WTC11 (cell line): ENCODE measurements around the gene AGBL1. TPM values are rescaled to one million over a fixed set of nuclear protein-coding genes. Genes with fewer than 3 reads are reported as not detected.

ENCODE experiments used
- ATAC-seq: fragments of 200-7000 bp; cut with Tn5 transposase; 2 replicates; pipeline ENCODE4 v1.10.0; 2021; ENCODE audit warnings: mild to moderate bottlenecking, moderate library complexity
- CTCF ChIA-PET: fragments of 300-600 bp; sonication (Branson Sonifier 250); formaldehyde crosslinking; loops from one replicate; lab custom pipeline; 2021; ENCODE audit warnings: antibody characterized with exemption; lab: Charles Lee
- POLR2A ChIA-PET: fragments of 350-600 bp; sonication (Branson Sonifier 250); formaldehyde crosslinking; loops from one replicate; lab custom pipeline; 2021; ENCODE audit warnings: antibody characterized with exemption; lab: Charles Lee
- DNase-seq: peaks from one replicate; pipeline ENCODE4 v3.0.0; 2021; ENCODE audit warnings: low spot score
- H3K27ac Mint-ChIP-seq: 2 replicates; pipeline ENCODE4 v1.8.0; 2021; ENCODE audit warnings: mixed read lengths
- H3K27me3 Mint-ChIP-seq: 2 replicates; pipeline ENCODE4 v1.8.0; 2021; ENCODE audit warnings: low read depth, mild to moderate bottlenecking, moderate library complexity, mixed read lengths
- H3K36me3 Mint-ChIP-seq: 2 replicates; pipeline ENCODE4 v1.8.0; 2021; ENCODE audit warnings: mixed read lengths
- H3K4me1 Mint-ChIP-seq: 2 replicates; pipeline ENCODE4 v1.8.0; 2022; ENCODE audit warnings: mixed read lengths
- H3K4me3 Mint-ChIP-seq: 2 replicates; pipeline ENCODE4 v1.8.0; 2021; ENCODE audit warnings: mild to moderate bottlenecking, moderate library complexity, mixed read lengths
- H3K9me3 Mint-ChIP-seq: 2 replicates; pipeline ENCODE4 v1.8.0; 2021; ENCODE audit warnings: mixed read lengths
- FOXK1 ChIP-seq: sonication (generic); formaldehyde crosslinking; IDR thresholded peaks from 2 replicates; pipeline ENCODE4 v1.8.0; 2022; ENCODE audit warnings: mild to moderate bottlenecking, moderate library complexity, missing genetic modification reagents
- GRHL2 ChIP-seq: fragments of 250-450 bp; sonication (Bioruptor Pico); IDR thresholded peaks from 2 replicates; pipeline ENCODE4 v1.8.0; 2022; ENCODE audit warnings: mild to moderate bottlenecking, moderate library complexity; ENCODE audit not compliant: insufficient replicate concordance, severe bottlenecking
- IRF2 ChIP-seq: sonication (generic); formaldehyde crosslinking; IDR thresholded peaks from 2 replicates; pipeline ENCODE4 v1.8.0; 2022; ENCODE audit warnings: low read depth, missing genetic modification reagents, borderline replicate concordance
- SOX15 ChIP-seq: fragments of 250-450 bp; sonication (Bioruptor Pico); IDR thresholded peaks from 2 replicates; pipeline ENCODE4 v1.9.0; 2021; ENCODE audit warnings: mild to moderate bottlenecking
- ZNF219 ChIP-seq: sonication (generic); formaldehyde crosslinking; IDR thresholded peaks from 2 replicates; pipeline ENCODE4 v1.8.0; 2023; ENCODE audit warnings: missing genetic modification reagents, mild to moderate bottlenecking, borderline replicate concordance
- ZNF263 ChIP-seq: sonication (generic); formaldehyde crosslinking; IDR thresholded peaks from 2 replicates; pipeline ENCODE4 v1.8.1; 2022; ENCODE audit warnings: low read depth, mild to moderate bottlenecking, moderate library complexity, missing genetic modification reagents
- ZNF671 ChIP-seq: fragments of 250-450 bp; sonication (Bioruptor Pico); IDR thresholded peaks from 2 replicates; pipeline ENCODE4 v1.8.0; 2021; ENCODE audit warnings: mild to moderate bottlenecking
- total RNA-seq: library from RNA; stranded (reverse); gene quantifications from 3 replicates; pipeline ENCODE4 v1.2.3, GENCODE V29; 2021
- TF ChIP-seq, protein P1 (sequence below): sonication (generic); formaldehyde crosslinking; conservative IDR thresholded peaks from 2 replicates; pipeline ENCODE4 v1.8.1; 2022; ENCODE audit warnings: mild to moderate bottlenecking, missing genetic modification reagents
- TF ChIP-seq, protein P2 (sequence below): sonication (generic); formaldehyde crosslinking; IDR thresholded peaks from 2 replicates; pipeline ENCODE4 v1.8.0; 2022; ENCODE audit warnings: mild to moderate bottlenecking, missing genetic modification reagents
- TF ChIP-seq, protein P3 (sequence below): sonication (generic); formaldehyde crosslinking; IDR thresholded peaks from 2 replicates; pipeline ENCODE4 v1.8.0; 2023; ENCODE audit warnings: missing genetic modification reagents
- TF ChIP-seq, protein P4 (sequence below): fragments of 250-450 bp; sonication (Bioruptor Pico); IDR thresholded peaks from 2 replicates; pipeline ENCODE4 v1.9.0; 2021; ENCODE audit warnings: mild to moderate bottlenecking, borderline replicate concordance
- TF ChIP-seq, protein P5 (sequence below): sonication (generic); formaldehyde crosslinking; IDR thresholded peaks from 2 replicates; pipeline ENCODE4 v1.8.1; 2022; ENCODE audit warnings: low read depth, mild to moderate bottlenecking, moderate library complexity, missing genetic modification reagents, borderline replicate concordance
- TF ChIP-seq, protein P6 (sequence below): sonication (generic); formaldehyde crosslinking; IDR thresholded peaks from 2 replicates; pipeline ENCODE4 v1.8.0; 2022; ENCODE audit warnings: mild to moderate bottlenecking, missing genetic modification reagents
- TF ChIP-seq, protein P7 (sequence below): sonication (generic); formaldehyde crosslinking; IDR thresholded peaks from 2 replicates; pipeline ENCODE4 v1.8.0; 2022; ENCODE audit warnings: missing genetic modification reagents
- TF ChIP-seq, protein P8 (sequence below): sonication (generic); formaldehyde crosslinking; IDR thresholded peaks from 2 replicates; pipeline ENCODE4 v1.8.1; 2022; ENCODE audit warnings: mild to moderate bottlenecking, moderate library complexity, missing genetic modification reagents
- TF ChIP-seq, protein P9 (sequence below): sonication (generic); formaldehyde crosslinking; IDR thresholded peaks from 2 replicates; pipeline ENCODE4 v1.8.1; 2023; ENCODE audit warnings: mild to moderate bottlenecking, moderate library complexity, missing genetic modification reagents

The AGBL1 gene
- total RNA-seq, 1 experiment from 2014 or later, result not detected

DNA sequence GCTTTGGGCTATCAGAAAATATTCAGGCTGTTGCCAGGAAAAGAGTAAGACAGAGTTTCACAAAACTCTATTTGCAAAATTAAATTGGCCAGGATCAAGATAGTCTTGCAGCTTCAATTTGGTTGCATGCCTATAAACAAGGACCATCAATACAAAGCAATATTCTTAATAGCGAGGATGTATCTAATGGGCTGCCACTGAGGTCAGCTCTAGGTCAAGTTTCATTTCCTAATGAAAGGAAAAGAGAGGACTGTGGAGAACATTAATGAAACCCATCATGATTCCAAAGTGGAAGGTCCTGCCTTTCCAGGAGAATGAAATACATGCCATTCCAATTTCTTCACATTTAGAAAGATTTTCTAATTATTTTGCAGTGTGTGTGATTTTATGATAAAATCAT lies 273.5 kb downstream of the AGBL1 start:
- H3K27ac Mint-ChIP-seq, result no peak overlapping the region
- H3K9me3 Mint-ChIP-seq, result no peaks in the 10 kb centered on the region
- peaks cover under 1% of the 10 kb centered on the region; the same call in 1 of the 2 replicates for H3K4me1 Mint-ChIP-seq

DNA sequence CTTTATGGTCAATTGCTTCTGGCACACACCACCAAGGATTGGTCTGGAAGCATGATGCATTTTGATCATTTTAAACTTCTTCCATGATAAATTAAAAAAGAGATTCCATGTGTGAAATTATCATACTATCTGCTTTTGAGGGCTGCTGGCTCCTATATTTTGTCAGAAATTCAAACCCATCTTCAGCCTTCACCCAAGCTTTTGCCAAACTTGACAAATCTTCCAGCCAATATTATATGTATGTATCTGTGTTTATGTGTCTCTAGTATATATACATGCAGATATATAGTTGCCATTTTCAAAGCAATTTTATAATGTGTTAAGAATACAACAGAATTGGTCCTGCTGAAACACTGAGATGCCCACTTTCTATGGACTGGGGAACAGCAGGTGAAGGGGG lies 275.7 kb downstream of the AGBL1 start:
- H3K9me3 Mint-ChIP-seq, result peaks cover 7% of the 10 kb centered on the region; the same call in 1 of the 2 replicates
- TF ChIP-seq FOXK1 (CRISPR knock-in tag), result no peak
- TF ChIP-seq, protein P1, sequence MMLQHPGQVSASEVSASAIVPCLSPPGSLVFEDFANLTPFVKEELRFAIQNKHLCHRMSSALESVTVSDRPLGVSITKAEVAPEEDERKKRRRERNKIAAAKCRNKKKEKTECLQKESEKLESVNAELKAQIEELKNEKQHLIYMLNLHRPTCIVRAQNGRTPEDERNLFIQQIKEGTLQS (CRISPR knock-in tag), result no peak
- TF ChIP-seq, protein P2, sequence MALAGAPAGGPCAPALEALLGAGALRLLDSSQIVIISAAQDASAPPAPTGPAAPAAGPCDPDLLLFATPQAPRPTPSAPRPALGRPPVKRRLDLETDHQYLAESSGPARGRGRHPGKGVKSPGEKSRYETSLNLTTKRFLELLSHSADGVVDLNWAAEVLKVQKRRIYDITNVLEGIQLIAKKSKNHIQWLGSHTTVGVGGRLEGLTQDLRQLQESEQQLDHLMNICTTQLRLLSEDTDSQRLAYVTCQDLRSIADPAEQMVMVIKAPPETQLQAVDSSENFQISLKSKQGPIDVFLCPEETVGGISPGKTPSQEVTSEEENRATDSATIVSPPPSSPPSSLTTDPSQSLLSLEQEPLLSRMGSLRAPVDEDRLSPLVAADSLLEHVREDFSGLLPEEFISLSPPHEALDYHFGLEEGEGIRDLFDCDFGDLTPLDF, result no peak
- CTCF ChIA-PET, result no interaction called here
- POLR2A ChIA-PET, result no interaction called here
- no peaks in the 10 kb centered on the region for H3K36me3 Mint-ChIP-seq
- no peaks in the 10 kb centered on the region for H3K27me3 Mint-ChIP-seq
- H3K27ac Mint-ChIP-seq, result no peak overlapping the region
- DNase-seq, result no peak
- no peak for ATAC-seq
- H3K4me3 Mint-ChIP-seq, result no peak overlapping the region
- H3K4me1 Mint-ChIP-seq, result no peaks in the 10 kb centered on the region

More for the DNA sequence above, 273.5 kb downstream of the AGBL1 start:
- no peak for ATAC-seq
- Mint-ChIP-seq H3K4me3 (no peak overlapping the region), H3K36me3 (no peaks in the 10 kb centered on the region), H3K27me3 (no peaks in the 10 kb centered on the region)
- ChIA-PET POLR2A (no interaction called here), CTCF (no interaction called here)
- TF ChIP-seq, protein P3, sequence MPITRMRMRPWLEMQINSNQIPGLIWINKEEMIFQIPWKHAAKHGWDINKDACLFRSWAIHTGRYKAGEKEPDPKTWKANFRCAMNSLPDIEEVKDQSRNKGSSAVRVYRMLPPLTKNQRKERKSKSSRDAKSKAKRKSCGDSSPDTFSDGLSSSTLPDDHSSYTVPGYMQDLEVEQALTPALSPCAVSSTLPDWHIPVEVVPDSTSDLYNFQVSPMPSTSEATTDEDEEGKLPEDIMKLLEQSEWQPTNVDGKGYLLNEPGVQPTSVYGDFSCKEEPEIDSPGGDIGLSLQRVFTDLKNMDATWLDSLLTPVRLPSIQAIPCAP (CRISPR knock-in tag), result no peak
- no peak for TF ChIP-seq IRF2 (CRISPR knock-in tag)
- no peak for TF ChIP-seq ZNF219 (CRISPR knock-in tag)
- TF ChIP-seq, protein P4, sequence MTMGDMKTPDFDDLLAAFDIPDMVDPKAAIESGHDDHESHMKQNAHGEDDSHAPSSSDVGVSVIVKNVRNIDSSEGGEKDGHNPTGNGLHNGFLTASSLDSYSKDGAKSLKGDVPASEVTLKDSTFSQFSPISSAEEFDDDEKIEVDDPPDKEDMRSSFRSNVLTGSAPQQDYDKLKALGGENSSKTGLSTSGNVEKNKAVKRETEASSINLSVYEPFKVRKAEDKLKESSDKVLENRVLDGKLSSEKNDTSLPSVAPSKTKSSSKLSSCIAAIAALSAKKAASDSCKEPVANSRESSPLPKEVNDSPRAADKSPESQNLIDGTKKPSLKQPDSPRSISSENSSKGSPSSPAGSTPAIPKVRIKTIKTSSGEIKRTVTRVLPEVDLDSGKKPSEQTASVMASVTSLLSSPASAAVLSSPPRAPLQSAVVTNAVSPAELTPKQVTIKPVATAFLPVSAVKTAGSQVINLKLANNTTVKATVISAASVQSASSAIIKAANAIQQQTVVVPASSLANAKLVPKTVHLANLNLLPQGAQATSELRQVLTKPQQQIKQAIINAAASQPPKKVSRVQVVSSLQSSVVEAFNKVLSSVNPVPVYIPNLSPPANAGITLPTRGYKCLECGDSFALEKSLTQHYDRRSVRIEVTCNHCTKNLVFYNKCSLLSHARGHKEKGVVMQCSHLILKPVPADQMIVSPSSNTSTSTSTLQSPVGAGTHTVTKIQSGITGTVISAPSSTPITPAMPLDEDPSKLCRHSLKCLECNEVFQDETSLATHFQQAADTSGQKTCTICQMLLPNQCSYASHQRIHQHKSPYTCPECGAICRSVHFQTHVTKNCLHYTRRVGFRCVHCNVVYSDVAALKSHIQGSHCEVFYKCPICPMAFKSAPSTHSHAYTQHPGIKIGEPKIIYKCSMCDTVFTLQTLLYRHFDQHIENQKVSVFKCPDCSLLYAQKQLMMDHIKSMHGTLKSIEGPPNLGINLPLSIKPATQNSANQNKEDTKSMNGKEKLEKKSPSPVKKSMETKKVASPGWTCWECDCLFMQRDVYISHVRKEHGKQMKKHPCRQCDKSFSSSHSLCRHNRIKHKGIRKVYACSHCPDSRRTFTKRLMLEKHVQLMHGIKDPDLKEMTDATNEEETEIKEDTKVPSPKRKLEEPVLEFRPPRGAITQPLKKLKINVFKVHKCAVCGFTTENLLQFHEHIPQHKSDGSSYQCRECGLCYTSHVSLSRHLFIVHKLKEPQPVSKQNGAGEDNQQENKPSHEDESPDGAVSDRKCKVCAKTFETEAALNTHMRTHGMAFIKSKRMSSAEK (CRISPR knock-in tag), result no peak
- TF ChIP-seq, protein P5, sequence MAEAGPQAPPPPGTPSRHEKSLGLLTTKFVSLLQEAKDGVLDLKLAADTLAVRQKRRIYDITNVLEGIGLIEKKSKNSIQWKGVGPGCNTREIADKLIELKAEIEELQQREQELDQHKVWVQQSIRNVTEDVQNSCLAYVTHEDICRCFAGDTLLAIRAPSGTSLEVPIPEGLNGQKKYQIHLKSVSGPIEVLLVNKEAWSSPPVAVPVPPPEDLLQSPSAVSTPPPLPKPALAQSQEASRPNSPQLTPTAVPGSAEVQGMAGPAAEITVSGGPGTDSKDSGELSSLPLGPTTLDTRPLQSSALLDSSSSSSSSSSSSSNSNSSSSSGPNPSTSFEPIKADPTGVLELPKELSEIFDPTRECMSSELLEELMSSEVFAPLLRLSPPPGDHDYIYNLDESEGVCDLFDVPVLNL (CRISPR knock-in tag), result no peak
- no peak for TF ChIP-seq ZNF671 (CRISPR knock-in tag)
- TF ChIP-seq ZNF263 (CRISPR knock-in tag), result no peak
- TF ChIP-seq, protein P6, sequence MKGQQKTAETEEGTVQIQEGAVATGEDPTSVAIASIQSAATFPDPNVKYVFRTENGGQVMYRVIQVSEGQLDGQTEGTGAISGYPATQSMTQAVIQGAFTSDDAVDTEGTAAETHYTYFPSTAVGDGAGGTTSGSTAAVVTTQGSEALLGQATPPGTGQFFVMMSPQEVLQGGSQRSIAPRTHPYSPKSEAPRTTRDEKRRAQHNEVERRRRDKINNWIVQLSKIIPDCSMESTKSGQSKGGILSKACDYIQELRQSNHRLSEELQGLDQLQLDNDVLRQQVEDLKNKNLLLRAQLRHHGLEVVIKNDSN, result no peak
- no peak for TF ChIP-seq SOX15
- no peak for DNase-seq

DNA sequence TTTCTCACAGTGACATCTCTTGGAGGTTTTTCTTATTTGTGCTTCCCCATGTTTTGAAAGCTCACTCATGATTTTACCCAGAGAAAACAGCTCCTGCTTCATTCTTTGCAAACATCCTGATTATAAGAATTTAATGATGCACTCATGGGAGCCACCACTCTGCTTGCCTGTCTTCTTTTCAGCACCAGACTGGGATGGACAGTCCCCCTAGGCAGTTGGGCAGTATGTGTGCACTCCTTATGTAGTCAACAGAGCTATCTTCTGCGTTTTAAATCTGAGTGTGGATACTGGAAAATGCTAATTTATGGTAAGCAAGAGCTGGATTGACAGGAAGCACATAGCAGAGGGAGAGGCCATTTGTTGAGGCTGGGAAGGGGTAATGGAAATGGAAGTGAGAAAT lies 276.1 kb downstream of the AGBL1 start:
- no peaks in the 10 kb centered on the region for H3K4me1 Mint-ChIP-seq
- H3K27me3 Mint-ChIP-seq, result no peaks in the 10 kb centered on the region
- H3K36me3 Mint-ChIP-seq, result no peaks in the 10 kb centered on the region
- no peak overlapping the region for H3K4me3 Mint-ChIP-seq
- ATAC-seq, result peak; percentile 34; the same call in 1 of the 2 replicates
- H3K27ac Mint-ChIP-seq, result no peak overlapping the region
- ChIA-PET CTCF (no interaction called here), POLR2A (no interaction called here)
- H3K9me3 Mint-ChIP-seq, result peaks cover 10% of the 10 kb centered on the region; the same call in 1 of the 2 replicates
- DNase-seq, result no peak
- no peak for TF ChIP-seq GRHL2 (CRISPR knock-in tag)
- TF ChIP-seq, protein P7, sequence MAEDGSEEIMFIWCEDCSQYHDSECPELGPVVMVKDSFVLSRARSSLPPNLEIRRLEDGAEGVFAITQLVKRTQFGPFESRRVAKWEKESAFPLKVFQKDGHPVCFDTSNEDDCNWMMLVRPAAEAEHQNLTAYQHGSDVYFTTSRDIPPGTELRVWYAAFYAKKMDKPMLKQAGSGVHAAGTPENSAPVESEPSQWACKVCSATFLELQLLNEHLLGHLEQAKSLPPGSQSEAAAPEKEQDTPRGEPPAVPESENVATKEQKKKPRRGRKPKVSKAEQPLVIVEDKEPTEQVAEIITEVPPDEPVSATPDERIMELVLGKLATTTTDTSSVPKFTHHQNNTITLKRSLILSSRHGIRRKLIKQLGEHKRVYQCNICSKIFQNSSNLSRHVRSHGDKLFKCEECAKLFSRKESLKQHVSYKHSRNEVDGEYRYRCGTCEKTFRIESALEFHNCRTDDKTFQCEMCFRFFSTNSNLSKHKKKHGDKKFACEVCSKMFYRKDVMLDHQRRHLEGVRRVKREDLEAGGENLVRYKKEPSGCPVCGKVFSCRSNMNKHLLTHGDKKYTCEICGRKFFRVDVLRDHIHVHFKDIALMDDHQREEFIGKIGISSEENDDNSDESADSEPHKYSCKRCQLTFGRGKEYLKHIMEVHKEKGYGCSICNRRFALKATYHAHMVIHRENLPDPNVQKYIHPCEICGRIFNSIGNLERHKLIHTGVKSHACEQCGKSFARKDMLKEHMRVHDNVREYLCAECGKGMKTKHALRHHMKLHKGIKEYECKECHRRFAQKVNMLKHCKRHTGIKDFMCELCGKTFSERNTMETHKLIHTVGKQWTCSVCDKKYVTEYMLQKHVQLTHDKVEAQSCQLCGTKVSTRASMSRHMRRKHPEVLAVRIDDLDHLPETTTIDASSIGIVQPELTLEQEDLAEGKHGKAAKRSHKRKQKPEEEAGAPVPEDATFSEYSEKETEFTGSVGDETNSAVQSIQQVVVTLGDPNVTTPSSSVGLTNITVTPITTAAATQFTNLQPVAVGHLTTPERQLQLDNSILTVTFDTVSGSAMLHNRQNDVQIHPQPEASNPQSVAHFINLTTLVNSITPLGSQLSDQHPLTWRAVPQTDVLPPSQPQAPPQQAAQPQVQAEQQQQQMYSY, result no peak
- TF ChIP-seq, protein P8, sequence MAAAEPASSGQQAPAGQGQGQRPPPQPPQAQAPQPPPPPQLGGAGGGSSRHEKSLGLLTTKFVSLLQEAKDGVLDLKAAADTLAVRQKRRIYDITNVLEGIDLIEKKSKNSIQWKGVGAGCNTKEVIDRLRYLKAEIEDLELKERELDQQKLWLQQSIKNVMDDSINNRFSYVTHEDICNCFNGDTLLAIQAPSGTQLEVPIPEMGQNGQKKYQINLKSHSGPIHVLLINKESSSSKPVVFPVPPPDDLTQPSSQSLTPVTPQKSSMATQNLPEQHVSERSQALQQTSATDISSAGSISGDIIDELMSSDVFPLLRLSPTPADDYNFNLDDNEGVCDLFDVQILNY, result no peak
- TF ChIP-seq, protein P9, sequence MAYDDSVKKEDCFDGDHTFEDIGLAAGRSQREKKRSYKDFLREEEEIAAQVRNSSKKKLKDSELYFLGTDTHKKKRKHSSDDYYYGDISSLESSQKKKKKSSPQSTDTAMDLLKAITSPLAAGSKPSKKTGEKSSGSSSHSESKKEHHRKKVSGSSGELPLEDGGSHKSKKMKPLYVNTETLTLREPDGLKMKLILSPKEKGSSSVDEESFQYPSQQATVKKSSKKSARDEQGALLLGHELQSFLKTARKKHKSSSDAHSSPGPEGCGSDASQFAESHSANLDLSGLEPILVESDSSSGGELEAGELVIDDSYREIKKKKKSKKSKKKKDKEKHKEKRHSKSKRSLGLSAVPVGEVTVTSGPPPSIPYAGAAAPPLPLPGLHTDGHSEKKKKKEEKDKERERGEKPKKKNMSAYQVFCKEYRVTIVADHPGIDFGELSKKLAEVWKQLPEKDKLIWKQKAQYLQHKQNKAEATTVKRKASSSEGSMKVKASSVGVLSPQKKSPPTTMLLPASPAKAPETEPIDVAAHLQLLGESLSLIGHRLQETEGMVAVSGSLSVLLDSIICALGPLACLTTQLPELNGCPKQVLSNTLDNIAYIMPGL (CRISPR knock-in tag), result no peak
